SKM-1 treated with dmso at 0.1 percent for 144 hours (cell line): ENCODE data around the gene OR6F1.
A peak's percentile ranks its signal among the peaks of the same experiment; 100 is the strongest.
"Not testable (repeated sequence)": the region's sequence is repeated elsewhere in the genome, so short reads cannot be mapped to it uniquely, and the experiment has no call there.

Source experiments
- DNase-seq: peaks from one replicate; lab custom pipeline; 2025; ENCODE audit not compliant: unreplicated experiment; lab: John Stamatoyannopoulos, UW

The OR6F1 gene

DNA sequence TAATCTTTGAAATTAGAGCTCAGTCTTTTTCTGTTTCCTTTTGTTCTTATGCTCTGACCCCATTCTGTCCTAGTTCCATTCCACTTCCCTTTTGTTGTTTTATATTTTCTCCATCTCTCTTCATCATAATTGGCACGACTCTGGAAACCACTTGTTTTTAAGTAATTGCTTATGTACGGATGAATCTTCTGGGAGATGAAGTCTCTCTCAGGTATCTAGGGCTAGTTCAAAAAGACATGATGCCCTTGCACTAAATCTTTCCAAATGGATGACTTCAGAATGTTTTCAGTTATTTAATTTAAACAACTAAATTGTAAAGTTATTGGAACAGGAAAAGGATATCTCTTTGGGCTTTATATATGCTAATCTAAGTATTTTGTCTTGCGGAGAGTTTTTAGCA, at the start of gene OR6F1:
TSS of gene OR6F1 (minus strand) at position 101 of the 400 bp plus-strand sequence. CDS start 3,891 bp downstream, outside the sequence.
- no peak for DNase-seq

DNA sequence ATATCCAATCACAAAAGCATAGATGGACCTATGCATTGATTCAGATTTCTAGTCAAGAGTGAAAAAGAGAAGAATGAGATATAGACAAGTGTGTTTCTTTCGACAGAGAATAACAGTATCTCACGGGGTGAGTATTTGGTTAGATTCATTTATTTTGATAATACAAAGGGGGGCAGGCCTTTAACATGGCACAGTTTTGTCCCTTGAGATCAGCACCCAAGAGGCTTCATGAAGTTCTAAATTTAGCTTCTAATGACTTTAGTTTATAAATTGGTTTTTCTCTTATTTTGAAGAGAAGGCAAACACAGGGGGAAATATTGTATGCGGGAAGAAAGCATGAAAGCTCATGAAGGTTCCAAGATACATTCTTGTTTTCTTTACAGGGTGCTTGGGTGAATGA, 44.0 kb upstream of the OR6F1 start, which contains the start of gene OR1C1:
TSS of gene OR1C1 (minus strand) at position 101 of the 400 bp plus-strand sequence. CDS start 2,150 bp downstream, outside the sequence.
- DNase-seq: no peak

DNA sequence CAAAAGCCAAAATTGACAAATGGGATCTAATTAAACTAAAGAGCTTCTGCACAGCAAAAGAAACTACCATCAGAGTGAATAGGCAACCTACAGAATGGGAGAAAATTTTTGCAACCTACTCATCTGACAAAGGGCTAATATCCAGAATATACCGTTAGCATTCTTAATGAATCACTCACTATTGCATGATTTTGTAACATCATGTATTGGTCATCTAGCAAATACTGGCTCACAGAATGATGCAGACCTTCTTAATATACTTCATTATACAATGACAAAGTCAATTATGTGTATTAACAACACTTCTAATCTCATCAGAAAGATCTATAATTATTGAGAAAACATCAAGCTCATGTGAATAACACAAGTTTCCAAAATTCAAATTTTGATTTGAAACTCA, 37.9 kb upstream of the OR6F1 start:
- not testable (repeated sequence) for DNase-seq

DNA sequence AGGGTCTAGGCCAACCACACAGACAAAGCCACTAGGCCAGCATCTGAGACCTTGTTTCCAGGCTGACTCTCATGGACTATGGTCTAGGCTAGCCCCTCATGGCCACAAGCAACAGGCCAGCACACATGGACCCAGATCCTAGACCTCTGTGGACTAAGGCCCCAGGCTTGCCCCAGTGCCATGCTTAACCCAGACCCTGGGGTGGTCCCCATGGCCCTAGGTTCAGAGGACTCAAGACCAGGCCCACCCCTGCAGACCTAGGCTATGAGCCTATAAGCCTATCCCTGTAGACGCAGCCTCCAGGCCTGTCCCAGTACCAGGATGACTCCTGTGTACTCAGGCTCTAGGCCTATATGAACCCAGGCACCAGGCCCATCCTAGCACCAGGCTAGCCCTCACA, 33.4 kb upstream of the OR6F1 start:
- DNase-seq: no peak

DNA sequence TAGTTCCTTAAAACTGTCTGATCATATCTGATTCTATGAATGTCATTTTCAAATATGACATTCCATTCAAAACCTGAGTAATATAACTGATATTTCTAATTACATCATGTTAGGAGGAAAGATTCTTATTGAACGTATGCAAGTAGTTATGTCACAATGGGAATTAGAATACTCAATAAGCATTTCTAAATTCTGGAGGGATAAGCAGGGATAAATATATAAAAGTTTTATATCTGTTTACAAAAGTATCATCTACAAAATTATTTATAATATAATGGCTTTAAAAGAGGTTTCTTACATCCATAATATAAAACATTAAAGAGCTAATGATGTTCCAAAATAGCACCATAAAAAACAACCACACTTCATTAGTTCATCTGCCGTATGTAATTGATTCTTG, 31.6 kb upstream of the OR6F1 start, which contains the start of gene OR14A2:
TSS of gene OR14A2 (minus strand) at position 101 of the 400 bp plus-strand sequence.
- DNase-seq: no peak

DNA sequence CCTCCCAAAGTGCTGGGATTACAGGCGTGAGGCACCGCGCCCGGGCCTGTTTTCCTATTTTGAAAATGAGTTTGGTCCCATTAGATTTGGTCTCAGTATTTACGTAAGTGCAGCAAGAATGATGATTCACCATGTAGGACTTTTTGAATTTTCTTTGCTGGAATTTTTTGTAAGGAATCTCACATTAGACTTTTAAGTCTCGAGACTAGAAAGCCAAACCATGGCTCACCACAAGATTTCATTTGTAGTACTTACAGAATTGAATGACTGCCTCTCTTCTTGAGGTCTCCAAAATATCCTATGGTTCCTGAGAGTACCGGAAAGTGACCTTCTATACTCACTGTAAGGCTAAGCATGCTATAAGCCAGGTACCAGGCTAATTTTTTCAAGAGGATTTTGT, 31.2 kb upstream of the OR6F1 start:
- DNase-seq: no peak

DNA sequence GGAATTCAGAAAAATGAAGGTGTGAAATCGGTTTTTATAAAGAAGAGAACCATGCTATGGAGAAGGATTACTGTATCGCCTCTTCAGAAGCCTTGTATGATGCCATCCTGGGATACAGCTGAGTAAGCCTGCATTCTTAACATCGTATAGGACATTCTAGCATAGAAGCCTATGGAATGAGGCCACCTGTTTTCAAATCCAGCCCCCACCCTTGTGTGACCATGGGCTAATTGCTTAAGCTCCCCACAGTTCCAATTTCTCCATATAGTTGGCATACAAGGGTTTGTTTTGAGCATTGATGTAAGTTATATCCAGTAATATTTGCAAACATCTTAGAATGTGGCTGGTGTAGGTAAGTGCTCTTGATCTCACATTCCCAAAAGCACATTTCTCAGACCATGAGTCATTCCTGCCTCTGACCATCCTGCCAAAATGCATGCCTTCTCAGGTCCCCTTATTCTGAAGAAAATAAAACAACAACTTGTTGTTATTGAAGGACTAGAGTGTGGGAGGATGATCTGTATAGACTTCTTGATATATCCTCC, 30.0 kb upstream of the OR6F1 start:
- DNase-seq: no peak

DNA sequence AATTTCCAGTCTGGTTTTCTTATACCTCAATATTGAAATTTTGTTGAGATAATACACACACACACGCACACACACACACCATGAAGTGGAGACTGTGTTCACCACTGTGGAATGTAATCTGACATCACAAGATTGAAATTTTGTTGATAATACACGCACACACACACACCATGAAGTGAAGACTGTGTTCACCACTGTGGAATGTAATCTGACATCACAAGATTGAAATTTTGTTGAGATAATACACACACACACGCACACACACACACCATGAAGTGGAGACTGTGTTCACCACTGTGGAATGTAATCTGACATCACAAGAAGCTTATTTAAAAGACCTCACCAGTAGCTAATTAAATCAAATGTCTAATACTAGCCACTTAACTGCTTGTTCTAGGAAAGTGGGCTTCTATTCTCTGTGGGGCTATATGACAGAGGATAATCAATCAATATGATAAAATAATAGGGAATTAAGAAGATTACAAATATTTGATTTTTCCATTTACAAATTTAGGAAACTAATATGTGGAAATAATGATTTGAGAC, 25.8 kb upstream of the OR6F1 start:
- DNase-seq: not testable (repeated sequence)

DNA sequence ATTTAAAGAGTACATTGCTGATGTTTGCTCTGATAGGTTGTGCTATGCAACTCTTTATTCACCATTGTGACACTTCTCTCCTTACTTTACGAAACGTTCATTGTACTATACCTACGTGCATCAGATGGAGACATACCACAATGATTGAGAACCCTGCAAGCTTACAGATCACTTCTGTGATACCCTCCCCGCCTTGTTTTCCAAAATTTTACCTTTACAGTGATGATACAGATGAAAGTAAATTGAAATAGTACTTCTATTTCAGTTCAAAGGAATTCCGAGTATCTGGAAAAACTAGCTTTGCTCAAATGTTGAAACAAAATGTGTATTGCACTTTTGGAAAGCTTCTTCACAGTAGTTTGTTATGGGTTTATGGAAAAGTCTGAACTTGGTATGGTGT, 25.3 kb upstream of the OR6F1 start:
- DNase-seq: no peak

DNA sequence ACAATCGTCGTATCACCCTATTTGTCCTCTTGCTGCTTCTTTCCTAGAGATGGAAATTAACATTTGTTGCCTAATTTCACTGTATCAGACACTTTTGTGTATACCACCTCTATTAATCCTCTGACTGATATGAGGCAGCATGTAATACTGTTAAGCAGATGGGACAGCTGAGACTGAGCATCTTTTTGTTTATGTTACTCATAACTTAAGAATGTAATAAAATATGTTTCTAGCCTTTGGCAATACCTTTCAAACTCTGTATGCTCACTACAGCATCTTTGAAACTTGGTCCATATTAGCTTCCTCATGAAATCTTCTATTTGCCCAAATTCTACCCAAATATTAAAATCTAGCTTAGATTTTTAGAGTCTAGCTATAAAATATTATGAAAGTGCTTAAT, 24.3 kb upstream of the OR6F1 start:
- DNase-seq: no peak

DNA sequence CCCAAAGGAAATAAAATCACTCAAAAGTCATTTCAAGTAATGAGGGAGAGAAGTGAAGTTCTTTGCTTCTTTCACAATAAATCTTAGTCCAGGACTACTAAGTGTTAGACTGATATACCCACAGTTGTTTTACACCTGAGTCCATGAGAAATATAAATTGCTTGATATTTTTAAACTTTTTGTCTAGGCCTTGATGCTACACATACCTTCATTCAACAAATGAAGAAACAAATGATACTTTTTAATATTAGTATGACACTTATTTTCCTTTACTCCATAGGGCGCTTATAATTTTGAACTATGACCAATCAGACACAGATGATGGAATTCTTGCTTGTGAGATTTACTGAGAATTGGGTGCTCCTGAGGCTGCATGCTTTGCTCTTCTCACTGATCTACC, 21.9 kb upstream of the OR6F1 start, which contains the start of gene OR14K1:
TSS of gene OR14K1 (plus strand) at position 301 of the 400 bp plus-strand sequence. CDS start at position 301, 0 bp downstream.
- DNase-seq: no peak

DNA sequence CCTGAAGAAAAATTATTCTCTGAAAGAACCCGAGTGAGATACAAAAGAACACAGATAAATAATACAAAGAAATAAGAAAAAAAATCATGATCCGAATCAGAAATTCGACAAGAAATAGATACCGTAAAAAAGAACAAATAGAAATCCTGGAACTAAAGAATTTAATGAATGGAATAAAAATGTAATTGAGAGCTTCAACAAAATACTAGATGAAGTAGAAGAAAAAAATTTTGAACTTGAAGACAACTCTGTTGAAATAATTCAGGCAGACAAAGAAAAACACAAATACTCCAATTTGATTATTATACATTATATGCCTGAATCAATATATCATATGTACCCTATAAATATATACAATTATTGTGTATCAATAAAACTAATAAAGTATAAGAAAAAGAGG, 4.8 kb upstream of the OR6F1 start:
- no peak for DNase-seq

DNA sequence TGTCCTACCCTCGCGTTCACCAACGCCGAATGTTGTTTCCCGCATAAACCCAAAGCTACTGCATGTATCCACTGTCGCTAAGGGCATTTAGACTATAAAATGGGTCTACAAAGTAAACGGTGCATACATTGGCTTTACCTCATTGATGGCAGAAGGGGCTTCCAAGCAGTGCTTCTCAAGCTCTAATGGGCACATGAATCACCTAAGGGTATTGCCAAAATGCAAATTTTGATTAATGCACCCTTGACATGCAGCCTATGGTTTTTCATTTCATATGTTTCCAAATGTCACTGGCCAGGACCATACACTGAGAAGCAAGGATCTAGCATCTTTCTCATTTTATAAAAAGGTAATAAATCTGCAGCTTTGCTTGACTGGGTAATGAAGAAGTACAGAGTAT, 2.7 kb downstream of the OR6F1 start:
- no peak for DNase-seq

DNA sequence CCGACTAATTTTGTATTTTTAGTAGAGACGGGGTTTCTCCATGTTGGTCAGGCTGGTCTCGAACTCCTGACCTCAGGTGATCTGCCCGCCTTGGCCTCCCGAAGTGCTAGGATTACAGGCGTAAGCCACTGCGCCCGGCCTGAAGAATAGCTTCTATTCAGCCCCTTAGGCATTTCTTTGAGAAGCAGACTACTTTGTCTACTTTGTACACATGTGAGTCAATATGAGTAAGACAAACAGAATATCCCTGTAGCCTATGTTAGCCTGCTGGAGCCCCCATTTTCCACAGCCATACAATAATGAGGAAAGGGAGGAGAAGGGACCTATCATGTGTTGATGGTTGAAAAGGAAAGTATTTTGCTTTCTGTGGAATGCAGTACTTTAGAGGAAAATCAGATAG, 5.8 kb downstream of the OR6F1 start:
- not testable (repeated sequence) for DNase-seq

DNA sequence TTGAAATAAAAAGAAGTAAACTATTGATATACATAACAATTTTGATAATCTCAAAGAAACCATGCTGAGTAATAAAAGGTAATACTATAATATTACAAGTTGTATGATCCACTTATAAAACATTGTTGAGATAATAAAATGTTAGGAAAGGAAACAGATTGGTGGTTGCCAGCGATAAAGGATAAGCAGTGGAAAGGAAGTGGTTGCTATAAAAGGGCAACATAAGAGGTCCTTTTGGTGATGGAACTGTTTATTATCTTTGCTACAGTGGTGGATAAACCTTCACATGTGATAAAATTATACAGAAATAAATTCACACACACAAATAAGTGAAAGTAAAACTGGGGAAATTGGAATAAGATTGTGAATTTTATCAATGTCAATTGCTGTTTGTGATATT, 15.1 kb downstream of the OR6F1 start:
- DNase-seq: no peak

DNA sequence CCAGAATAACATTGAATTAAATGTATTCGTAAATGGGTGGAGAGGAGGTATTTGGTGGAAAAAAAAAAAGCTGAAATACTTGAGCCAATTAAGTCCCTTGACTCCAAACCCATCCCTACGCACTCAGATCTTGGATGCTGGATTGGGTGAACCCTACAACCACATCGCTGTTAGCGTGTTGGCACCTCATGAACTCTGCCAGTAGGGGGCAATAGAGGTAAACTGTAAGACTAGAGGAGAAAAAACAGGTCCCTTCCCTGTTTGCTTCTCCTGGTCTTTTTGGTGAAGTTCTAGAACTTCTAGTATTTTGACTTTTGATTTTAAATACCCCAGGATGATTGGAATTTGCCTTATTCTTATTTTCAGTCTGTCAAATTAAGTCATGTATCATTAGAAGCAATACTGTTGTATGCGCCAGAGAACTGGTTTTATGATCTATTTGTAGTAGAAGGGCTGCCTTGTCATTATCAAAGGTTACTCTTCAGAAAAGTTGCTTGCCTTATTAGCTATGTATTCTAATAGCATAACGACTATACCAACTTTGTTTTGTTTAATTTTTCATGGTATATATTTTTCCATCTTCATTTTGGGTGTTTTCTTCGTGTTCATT, 35.1 kb downstream of the OR6F1 start:
- DNase-seq: peak; percentile 81

DNA sequence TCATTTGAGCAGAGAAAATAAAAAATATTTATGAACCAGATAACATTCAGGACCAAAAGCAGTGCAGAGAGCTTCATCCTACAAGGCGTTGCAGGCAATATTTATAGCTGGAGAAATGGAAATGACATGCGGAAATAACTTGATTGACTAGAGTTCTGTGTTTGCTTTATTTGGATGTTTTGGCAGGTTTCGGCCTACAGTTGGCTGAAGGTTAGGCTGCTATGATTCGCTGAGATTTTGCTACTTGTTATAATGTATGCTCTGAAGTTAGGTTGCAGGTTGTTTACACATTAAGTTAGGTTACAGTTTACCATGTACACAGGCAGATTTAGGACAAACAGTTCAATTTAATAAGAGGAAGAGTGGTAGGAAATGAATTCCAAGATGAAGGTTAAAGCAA, 36.3 kb downstream of the OR6F1 start:
- no peak for DNase-seq

DNA sequence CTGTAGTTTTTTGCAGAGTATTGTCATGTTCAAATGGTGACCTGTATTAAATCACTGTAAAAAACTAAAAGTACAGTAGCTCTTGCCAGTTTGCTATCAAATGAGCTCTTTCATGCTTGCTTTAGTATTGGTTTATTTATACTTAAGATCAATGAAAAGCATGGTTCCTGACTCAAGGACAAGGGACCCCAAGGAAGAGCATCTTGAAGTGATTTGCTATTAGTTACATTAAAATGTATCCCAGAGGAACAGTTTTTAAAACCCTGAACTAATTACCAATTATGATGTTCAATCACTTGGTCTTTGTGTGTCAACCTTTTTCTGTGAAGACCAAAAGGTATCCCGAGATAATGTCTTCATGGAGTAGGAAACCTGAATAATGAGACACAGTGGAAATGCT, 36.8 kb downstream of the OR6F1 start, which contains the start of gene OR13G1:
TSS of gene OR13G1 (minus strand) at position 101 of the 400 bp plus-strand sequence. CDS start 6,698 bp downstream, outside the sequence.
- DNase-seq: no peak

DNA sequence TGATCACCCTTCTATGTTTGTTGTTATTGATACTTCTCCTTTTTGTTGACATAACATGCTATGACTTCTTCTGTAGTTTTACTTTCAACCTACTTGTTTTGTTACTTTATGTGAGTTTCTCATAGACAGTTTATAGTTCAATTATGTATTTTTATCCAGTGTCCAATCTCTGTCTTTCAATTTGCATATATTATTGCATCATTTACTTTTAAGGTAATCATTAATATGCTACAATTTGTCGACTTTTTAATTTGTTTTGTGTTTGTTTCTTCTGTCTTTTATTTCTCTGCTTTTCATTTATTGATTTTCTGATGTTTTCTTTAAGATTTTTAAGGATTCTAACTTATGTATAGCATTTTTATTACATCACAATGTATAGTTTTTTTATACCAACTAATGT, 47.2 kb downstream of the OR6F1 start:
- DNase-seq: no peak
